Vagina (tissue), 2 donors: ENCODE data around the gene CFAP97. TPM values are rescaled to one million over a fixed set of nuclear protein-coding genes. Genes with fewer than 3 reads are reported as not detected.

Experiments used
- DNase-seq, 2 donors: peaks; one replicate each; pipeline ENCODE4 v3.0.0-alpha.2; 2017; ENCODE audit errors: extremely low spot score in 2 of 2
- H3K27ac ChIP-seq: fragments of 200-600 bp; sonication (generic); one replicate; pipeline ENCODE4 v1.5.1; 2019
- H3K27me3 ChIP-seq: fragments of 200-600 bp; sonication (generic); one replicate; pipeline ENCODE4 v1.5.1; 2019
- H3K36me3 ChIP-seq, 2 donors: fragments of 200-600 bp; sonication (generic); one replicate each; pipeline ENCODE4 v1.5.1; 2017 to 2019
- H3K4me1 ChIP-seq: fragments of 200-600 bp; sonication (generic); one replicate; pipeline ENCODE4 v1.5.1; 2019
- H3K4me3 ChIP-seq, 2 donors: fragments of 200-600 bp; sonication (generic); 1 replicate in 1 of 2; 2 replicates in 1 of 2; pipeline ENCODE4 v1.5.1; 2016 to 2019
- H3K9me3 ChIP-seq: fragments of 200-600 bp; sonication (generic); one replicate; pipeline ENCODE4 v1.5.1; 2019
- POLR2A ChIP-seq, 2 donors: fragments of 450-650 bp; IDR thresholded peaks; one replicate each; pipeline ENCODE4 v1.6.1; 2017; ENCODE audit warnings: antibody characterized with exemption in 2 of 2, mild to moderate bottlenecking in 2 of 2, moderate library complexity in 2 of 2
- POLR2AphosphoS5 ChIP-seq, 2 donors: sonication (generic); formaldehyde crosslinking; IDR thresholded peaks; one replicate each; pipeline ENCODE4 v1.9.0; 2017; ENCODE audit warnings: antibody characterized with exemption in 2 of 2, mild to moderate bottlenecking in 2 of 2, low read depth in 1 of 2; ENCODE audit not compliant: insufficient read depth in 1 of 2
- intact Hi-C: fragments of 100-400 bp; cut with DNase I; formaldehyde crosslinking; loops from one replicate; pipeline ENCODE4 v1.15.1; 2023
- total RNA-seq: library from RNA; depleted of rRNA; stranded (reverse); fragments of >200 nt; gene quantifications from one replicate; pipeline ENCODE4 v1.2.3, GENCODE V29; 2016
- TF ChIP-seq, protein P1 (sequence below), 3 experiments: fragments of 450-650 bp in 2 of 3; fragments of 200-600 bp in 1 of 3; sonication (generic) in 1 of 3; IDR thresholded peaks; one replicate each; pipeline ENCODE4 v1.5.1; 2017 to 2019; ENCODE audit warnings: antibody characterized with exemption in 3 of 3, mild to moderate bottlenecking in 2 of 3, moderate library complexity in 2 of 3

Gene CFAP97
- total RNA-seq, 1 donor from 2014 or later = 28.5 TPM

DNA sequence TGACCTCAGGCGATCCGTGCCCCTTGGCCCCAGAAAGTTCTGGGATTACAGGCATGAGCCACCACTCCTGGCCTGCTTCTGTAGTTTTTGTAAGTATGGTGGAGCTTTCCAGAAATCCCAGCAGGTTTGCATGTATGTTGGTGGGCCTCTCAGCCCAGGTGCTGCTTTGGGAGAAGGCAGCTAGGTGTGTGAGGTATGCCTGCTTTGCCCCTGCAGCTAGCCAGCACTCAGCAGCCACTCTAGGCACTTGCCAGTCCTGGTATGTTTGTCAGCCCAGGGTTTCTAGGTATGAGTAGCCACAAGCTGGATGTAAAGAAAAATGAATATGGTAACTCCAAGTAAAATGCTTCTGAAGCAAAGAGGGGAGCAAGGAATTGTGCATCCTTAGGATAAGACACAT lies 14.5 kb upstream of the CFAP97 start:
- peaks cover 31% of the 10 kb centered on the region for H3K4me1 ChIP-seq
- intact Hi-C loops = no loop called here

DNA sequence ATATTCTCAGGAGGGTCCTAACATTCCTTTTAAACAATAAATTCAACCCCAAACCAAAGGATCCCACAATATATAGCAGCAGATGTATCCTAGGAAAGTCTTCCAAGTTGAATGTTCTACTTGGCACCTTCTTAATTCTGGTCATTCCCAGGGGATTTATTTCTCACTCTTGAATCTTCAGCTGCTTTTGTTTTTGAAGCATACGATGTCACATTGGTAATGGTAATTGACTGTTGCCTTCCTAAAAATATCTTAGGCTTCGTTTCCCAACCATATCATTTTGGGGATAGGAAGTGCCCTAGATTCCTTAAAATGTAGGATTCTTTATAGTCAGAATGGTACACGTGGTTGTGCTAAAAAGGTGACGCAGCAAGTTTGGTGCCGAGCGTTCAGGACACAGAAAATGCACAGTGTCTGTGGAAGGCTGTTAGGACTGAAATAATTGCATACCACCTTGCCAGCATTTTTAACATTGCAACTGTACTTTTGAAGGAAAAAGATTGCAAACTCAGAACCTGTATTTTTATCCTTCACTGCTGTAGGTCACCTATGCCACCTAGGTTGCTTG lies 13.7 kb upstream of the CFAP97 start:
- Histone ChIP-seq H3K27me3 (no peaks in the 10 kb centered on the region), H3K4me3 (no peak overlapping the region), H3K27ac (no peak overlapping the region), H3K4me1 (peaks cover 31% of the 10 kb centered on the region), H3K9me3 (no peaks in the 10 kb centered on the region), H3K36me3 (no peaks in the 10 kb centered on the region)
- intact Hi-C loops = no loop called here
- DNase-seq = no peak
- TF ChIP-seq POLR2AphosphoS5 (IDR thresholded peaks at IDR 0.05; ENCODE audit: insufficient read depth in 1 of 2, low read depth in 1 of 2) (no peak), POLR2A (IDR thresholded peaks at IDR 0.05) (no peak)
- TF ChIP-seq, protein P1, sequence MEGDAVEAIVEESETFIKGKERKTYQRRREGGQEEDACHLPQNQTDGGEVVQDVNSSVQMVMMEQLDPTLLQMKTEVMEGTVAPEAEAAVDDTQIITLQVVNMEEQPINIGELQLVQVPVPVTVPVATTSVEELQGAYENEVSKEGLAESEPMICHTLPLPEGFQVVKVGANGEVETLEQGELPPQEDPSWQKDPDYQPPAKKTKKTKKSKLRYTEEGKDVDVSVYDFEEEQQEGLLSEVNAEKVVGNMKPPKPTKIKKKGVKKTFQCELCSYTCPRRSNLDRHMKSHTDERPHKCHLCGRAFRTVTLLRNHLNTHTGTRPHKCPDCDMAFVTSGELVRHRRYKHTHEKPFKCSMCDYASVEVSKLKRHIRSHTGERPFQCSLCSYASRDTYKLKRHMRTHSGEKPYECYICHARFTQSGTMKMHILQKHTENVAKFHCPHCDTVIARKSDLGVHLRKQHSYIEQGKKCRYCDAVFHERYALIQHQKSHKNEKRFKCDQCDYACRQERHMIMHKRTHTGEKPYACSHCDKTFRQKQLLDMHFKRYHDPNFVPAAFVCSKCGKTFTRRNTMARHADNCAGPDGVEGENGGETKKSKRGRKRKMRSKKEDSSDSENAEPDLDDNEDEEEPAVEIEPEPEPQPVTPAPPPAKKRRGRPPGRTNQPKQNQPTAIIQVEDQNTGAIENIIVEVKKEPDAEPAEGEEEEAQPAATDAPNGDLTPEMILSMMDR (IDR thresholded peaks at IDR 0.05) = no peak

More for the DNA sequence above, 14.5 kb upstream of the CFAP97 start:
- TF ChIP-seq POLR2AphosphoS5 (IDR thresholded peaks at IDR 0.05; ENCODE audit: insufficient read depth in 1 of 2, low read depth in 1 of 2) = no peak
- TF ChIP-seq, protein P1 (IDR thresholded peaks at IDR 0.05) = no peak
- no peak for TF ChIP-seq POLR2A (IDR thresholded peaks at IDR 0.05)
- H3K4me3 ChIP-seq = no peak overlapping the region
- no peak overlapping the region for H3K27ac ChIP-seq
- H3K27me3 ChIP-seq = no peaks in the 10 kb centered on the region
- no peaks in the 10 kb centered on the region for H3K36me3 ChIP-seq
- no peak for DNase-seq
- no peaks in the 10 kb centered on the region for H3K9me3 ChIP-seq

DNA sequence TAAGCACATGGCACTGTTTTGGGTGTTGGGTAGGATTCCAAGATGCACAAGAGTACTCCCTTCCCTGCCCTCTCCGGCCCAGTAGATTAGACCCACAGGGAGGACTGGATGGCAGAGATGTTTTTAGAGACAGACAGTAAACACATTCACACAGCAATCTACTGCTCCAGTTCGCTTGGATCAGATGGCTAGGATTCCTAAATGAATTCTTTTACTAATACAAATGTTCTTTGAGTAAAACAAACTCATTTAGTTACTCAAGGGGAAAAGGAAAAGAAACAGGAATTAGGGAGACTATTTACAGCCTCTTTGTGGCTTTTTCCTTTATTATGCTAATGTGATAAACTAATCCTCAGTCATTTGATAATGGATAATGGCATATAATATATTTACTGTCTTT lies 11.5 kb upstream of the CFAP97 start:
- Histone ChIP-seq H3K4me3 (no peak overlapping the region), H3K36me3 (no peaks in the 10 kb centered on the region), H3K9me3 (no peaks in the 10 kb centered on the region), H3K27me3 (no peaks in the 10 kb centered on the region), H3K27ac (no peak overlapping the region), H3K4me1 (peaks cover 41% of the 10 kb centered on the region)
- TF ChIP-seq POLR2AphosphoS5 (IDR thresholded peaks at IDR 0.05; ENCODE audit: insufficient read depth in 1 of 2, low read depth in 1 of 2) (no peak), POLR2A (IDR thresholded peaks at IDR 0.05) (no peak)
- TF ChIP-seq, protein P1 (IDR thresholded peaks at IDR 0.05) = no peak
- intact Hi-C loops = no loop called here
- DNase-seq = no peak

DNA sequence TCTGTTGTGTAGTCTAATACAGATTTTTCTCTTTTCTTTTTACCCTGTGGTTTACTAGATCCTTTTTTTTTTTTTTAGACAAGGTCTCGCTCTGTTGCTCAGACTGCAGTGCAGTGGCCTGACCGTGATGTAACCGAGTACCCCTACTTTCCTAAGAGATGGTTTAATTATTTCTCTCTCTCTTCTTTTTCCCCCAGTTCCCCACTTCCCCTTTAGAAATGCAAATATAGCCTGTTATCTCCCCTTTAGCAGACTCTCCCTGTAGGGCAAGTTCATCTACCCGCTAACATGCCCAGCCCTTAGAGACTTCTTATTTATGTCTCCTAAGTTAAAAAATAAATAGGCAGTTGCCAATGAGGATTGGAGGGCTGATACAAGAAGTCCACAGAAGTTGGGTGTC lies 10.1 kb upstream of the CFAP97 start:
- H3K4me1 ChIP-seq = peaks cover 33% of the 10 kb centered on the region
- intact Hi-C loops = no loop called here
- H3K36me3 ChIP-seq = no peaks in the 10 kb centered on the region
- TF ChIP-seq POLR2AphosphoS5 (IDR thresholded peaks at IDR 0.05; ENCODE audit: insufficient read depth in 1 of 2, low read depth in 1 of 2) (no peak), POLR2A (IDR thresholded peaks at IDR 0.05) (no peak)
- TF ChIP-seq, protein P1 (IDR thresholded peaks at IDR 0.05) = no peak
- H3K27me3 ChIP-seq = no peaks in the 10 kb centered on the region
- no peak overlapping the region for H3K4me3 ChIP-seq
- no peak overlapping the region for H3K27ac ChIP-seq
- H3K9me3 ChIP-seq = no peaks in the 10 kb centered on the region
- no peak for DNase-seq

DNA sequence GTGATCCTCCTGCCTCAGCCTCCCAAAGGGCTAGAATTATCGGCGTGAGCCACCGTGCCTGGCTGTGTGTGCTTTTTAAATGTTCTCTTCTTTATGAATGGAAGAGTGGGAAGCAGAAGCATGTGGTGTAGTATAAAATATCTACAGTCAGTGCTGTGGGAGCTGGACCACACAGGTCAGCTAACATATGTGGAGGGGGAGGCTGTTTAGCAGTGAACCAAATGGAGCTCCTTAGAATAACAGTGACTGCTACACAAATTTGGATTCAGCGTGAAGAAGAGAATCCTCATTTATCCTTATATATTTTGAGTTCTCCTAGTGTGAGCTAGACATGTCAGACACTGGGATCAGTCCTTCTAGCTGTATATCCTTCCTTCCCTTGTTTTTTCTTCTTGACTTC lies 8.8 kb upstream of the CFAP97 start:
- H3K4me1 ChIP-seq = peaks cover 33% of the 10 kb centered on the region
- H3K36me3 ChIP-seq = no peaks in the 10 kb centered on the region
- no peaks in the 10 kb centered on the region for H3K27me3 ChIP-seq

More for the DNA sequence above, 8.8 kb upstream of the CFAP97 start:
- no peaks in the 10 kb centered on the region for H3K9me3 ChIP-seq
- TF ChIP-seq, protein P1 (IDR thresholded peaks at IDR 0.05) = no peak
- TF ChIP-seq POLR2A (IDR thresholded peaks at IDR 0.05) (no peak), POLR2AphosphoS5 (IDR thresholded peaks at IDR 0.05; ENCODE audit: insufficient read depth in 1 of 2, low read depth in 1 of 2) (no peak)
- no peak for DNase-seq
- intact Hi-C loops = no loop called here
- H3K27ac ChIP-seq = no peak overlapping the region
- H3K4me3 ChIP-seq = no peak overlapping the region
